ENCODE data around the gene CSTA. TPM values are rescaled to one million over a fixed set of nuclear protein-coding genes. Genes with fewer than 3 reads are reported as not detected.
A peak's percentile ranks its signal among the peaks of the same experiment; 100 is the strongest.

CSTA gene
- total and polyA plus RNA-seq, 2 of the 13 experiments (the other 11 are each of a cell fraction or from before 2014, with no cell fraction given) = 3.9 to 11.0 TPM

DNA sequence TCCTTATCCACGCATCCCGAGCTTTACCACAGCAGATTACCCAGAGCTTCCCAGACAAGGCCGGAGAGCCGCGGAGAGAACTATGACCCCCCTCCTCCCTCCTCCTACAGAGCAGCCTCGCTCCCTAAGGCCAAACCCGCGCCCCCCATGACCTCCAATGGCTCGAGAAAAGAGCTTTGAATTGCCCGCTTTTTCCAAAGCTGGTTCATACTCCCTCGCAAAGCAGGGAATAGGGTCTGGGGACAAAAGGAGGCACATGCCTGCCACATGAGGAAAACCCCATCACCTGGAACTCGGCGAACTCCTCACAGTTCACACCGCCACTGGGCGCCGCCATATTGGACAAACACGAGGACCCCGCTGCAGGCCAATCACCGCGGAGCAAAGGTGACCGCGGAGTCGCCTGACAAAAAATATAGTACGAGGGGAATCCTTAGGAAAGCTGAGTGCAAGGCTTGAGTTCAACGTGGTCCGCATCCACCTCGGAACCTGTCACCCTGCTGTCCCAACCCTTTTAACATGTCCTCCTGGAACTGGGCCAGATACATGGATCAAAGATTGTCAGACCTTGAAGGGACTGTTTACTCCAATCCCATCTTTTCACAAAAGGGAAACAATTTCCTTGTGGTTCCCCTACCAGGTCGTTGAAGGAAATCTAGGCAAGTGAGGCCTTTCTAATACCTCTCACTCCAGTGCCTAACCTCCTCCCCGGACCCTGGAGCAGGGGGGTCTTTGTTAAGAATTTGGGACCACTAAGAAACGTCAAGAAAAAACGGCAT lies 58.0 kb downstream of the CSTA start, which contains the start of gene MIX23 (continued):
- TF ChIP-seq ONECUT2 (CRISPR knock-in tag; IDR thresholded peaks at IDR 0.05) (no peak), ADNP (CRISPR knock-in tag; IDR thresholded peaks at IDR 0.05) (no peak), ZNF296 (CRISPR knock-in tag; conservative IDR thresholded peaks at IDR 0.05) (no peak), ZNF10 (CRISPR knock-in tag; IDR thresholded peaks at IDR 0.05; ENCODE audit: borderline replicate concordance, low read depth) (no peak), SNRNP70 (IDR thresholded peaks at IDR 0.05; ENCODE audit: low read depth, low read length) (no peak), ZNF160 (CRISPR knock-in tag; IDR thresholded peaks at IDR 0.05) (no peak; the same call in 1 of the 2 replicates), AFF4 (CRISPR knock-in tag; IDR thresholded peaks at IDR 0.05) (no peak; the same call in 1 of the 2 replicates), HOMEZ (CRISPR knock-in tag; IDR thresholded peaks at IDR 0.05; ENCODE audit: low read depth) (no peak; the same call in 1 of the 2 replicates), MAFK (conservative IDR thresholded peaks at IDR 0.05 in 1 of 2, IDR thresholded peaks at IDR 0.05 in 1 of 2; ENCODE audit: low read length in 2 of 2) (no peak), ZNF335 (CRISPR knock-in tag; IDR thresholded peaks at IDR 0.05) (peak; percentile 99), ZKSCAN1 (IDR thresholded peaks at IDR 0.05; ENCODE audit: low read length) (no peak), ZBTB7B (CRISPR knock-in tag; IDR thresholded peaks at IDR 0.05) (peak; percentile 73), ARID2 (CRISPR knock-in tag; IDR thresholded peaks at IDR 0.05; ENCODE audit: borderline replicate concordance) (no peak), SP5 (CRISPR knock-in tag; IDR thresholded peaks at IDR 0.05; ENCODE audit: borderline replicate concordance, low read depth) (no peak; the same call in 1 of the 2 replicates), ZNF614 (CRISPR knock-in tag; IDR thresholded peaks at IDR 0.05; ENCODE audit: borderline replicate concordance) (no peak; the same call in 1 of the 2 replicates)
- TF ChIP-seq, protein P1, sequence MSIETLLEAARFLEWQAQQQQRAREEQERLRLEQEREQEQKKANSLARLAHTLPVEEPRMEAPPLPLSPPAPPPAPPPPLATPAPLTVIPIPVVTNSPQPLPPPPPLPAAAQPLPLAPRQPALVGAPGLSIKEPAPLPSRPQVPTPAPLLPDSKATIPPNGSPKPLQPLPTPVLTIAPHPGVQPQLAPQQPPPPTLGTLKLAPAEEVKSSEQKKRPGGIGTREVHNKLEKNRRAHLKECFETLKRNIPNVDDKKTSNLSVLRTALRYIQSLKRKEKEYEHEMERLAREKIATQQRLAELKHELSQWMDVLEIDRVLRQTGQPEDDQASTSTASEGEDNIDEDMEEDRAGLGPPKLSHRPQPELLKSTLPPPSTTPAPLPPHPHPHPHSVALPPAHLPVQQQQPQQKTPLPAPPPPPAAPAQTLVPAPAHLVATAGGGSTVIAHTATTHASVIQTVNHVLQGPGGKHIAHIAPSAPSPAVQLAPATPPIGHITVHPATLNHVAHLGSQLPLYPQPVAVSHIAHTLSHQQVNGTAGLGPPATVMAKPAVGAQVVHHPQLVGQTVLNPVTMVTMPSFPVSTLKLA (IDR thresholded peaks at IDR 0.05) = no peak; the same call in 1 of the 2 replicates
- TF ChIP-seq, protein P2, sequence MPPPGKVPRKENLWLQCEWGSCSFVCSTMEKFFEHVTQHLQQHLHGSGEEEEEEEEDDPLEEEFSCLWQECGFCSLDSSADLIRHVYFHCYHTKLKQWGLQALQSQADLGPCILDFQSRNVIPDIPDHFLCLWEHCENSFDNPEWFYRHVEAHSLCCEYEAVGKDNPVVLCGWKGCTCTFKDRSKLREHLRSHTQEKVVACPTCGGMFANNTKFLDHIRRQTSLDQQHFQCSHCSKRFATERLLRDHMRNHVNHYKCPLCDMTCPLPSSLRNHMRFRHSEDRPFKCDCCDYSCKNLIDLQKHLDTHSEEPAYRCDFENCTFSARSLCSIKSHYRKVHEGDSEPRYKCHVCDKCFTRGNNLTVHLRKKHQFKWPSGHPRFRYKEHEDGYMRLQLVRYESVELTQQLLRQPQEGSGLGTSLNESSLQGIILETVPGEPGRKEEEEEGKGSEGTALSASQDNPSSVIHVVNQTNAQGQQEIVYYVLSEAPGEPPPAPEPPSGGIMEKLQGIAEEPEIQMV (CRISPR knock-in tag; IDR thresholded peaks at IDR 0.05; ENCODE audit: low read depth) = peak; percentile 99
- TF ChIP-seq, protein P3, sequence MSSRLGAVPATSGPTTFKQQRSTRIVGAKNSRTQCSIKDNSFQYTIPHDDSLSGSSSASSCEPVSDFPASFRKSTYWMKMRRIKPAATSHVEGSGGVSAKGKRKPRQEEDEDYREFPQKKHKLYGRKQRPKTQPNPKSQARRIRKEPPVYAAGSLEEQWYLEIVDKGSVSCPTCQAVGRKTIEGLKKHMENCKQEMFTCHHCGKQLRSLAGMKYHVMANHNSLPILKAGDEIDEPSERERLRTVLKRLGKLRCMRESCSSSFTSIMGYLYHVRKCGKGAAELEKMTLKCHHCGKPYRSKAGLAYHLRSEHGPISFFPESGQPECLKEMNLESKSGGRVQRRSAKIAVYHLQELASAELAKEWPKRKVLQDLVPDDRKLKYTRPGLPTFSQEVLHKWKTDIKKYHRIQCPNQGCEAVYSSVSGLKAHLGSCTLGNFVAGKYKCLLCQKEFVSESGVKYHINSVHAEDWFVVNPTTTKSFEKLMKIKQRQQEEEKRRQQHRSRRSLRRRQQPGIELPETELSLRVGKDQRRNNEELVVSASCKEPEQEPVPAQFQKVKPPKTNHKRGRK (CRISPR knock-in tag; IDR thresholded peaks at IDR 0.05) = no peak

Measured in HepG2 (cell line).